ENCODE measurements around the gene CAPN2. TPM values are rescaled to one million over a fixed set of nuclear protein-coding genes. Genes with fewer than 3 reads are reported as not detected.

Gene CAPN2
- total RNA-seq, 1 experiment from 2014 or later = 253 TPM

- no peak for DNase-seq (ENCODE audit: low read depth)
Measured at GRCh38 chr1:223758734-223759133, 46.4 kb downstream of the CAPN2 start.

DNA sequence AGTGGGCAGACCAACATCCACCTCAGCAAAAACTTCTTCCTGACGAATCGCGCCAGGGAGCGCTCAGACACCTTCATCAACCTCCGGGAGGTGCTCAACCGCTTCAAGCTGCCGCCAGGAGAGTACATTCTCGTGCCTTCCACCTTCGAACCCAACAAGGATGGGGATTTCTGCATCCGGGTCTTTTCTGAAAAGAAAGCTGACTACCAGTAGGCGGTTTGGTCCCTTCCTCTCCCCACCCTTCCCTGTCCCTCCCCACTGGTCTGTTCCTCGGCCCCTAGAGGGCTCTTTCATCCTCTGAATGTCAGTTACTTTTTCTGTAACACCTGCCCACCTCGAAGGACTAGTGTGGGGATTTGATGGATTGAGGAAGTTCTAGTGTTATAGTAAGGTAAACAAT is 46.9 kb downstream of the CAPN2 start:
- no peak for DNase-seq (ENCODE audit: low read depth)

- no peak for DNase-seq (ENCODE audit: low read depth)
Measured at GRCh38 chr1:223760833-223761232, 48.5 kb downstream of the CAPN2 start.

- no peak for DNase-seq (ENCODE audit: low read depth)
Measured at GRCh38 chr1:223761411-223761810, 49.1 kb downstream of the CAPN2 start.

DNA sequence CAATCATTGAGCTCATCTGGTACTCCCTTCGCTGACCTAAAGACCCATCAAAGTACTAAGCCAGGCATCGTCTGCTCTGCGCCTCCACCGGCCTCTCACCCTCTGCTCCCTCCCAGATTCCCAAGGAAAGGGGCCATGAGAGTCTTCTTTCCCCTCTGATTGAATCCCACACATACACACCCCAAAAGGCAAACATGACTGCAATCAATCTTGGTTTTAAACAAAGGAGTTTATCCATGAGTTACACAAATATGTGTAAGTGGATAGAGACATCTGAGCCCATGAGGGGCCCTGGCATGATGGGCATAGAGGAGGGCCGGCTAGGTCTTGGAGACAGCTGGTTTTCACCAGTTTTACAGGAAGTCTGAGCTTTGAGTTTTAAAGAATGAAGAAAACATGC is 50.9 kb downstream of the CAPN2 start:
- DNase-seq (ENCODE audit: low read depth) = no peak

DNA sequence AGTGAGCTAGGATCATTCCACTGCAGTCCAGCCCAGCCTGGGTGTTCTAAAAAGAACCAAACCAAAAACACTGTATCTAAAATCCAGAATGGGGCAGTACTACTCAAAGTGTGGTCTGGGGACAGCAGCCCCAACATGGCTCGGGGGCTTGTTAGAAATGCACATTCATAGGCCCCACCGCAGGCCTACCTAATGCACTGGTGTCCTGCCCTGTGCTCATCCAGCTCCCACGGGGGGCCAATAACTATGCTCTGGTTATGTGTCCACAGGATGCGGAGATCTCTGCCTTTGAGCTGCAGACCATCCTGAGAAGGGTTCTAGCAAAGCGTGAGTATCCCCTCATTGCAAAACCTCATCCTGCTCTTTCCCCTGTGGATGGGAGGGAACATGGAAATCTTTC is 51.5 kb downstream of the CAPN2 start:
- DNase-seq (ENCODE audit: low read depth) = no peak

- DNase-seq (ENCODE audit: low read depth) = no peak
Measured at GRCh38 chr1:223765036-223765718, 52.8 kb downstream of the CAPN2 start.

DNA sequence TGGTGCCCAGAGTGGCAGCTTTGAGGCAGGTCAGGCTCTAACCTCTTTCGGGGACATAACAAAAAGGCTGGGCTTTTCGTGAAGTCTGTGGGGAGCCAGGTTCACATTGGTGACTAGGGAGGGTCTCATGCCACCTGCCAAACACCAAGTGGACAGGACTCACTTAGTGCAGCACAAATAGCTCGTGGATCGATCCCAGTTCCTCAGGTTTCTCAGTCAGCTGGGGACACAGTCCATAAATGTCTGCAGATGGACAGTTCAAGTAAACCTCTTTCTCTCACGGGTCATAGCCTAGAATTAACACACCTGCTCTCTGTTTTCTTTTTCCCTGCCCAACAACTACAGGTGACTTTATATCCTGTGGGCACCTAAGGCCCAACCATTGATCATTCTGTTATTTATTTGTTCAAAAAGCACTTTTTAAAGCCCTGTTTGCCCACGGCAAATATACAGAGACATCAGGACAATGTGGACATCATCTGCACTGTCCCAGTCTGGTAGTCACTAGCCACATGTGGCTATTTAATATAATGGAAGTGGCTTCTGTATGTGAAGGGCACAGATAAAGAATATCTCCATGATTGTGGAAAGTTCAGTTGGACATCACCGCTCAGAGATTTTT is 53.5 kb downstream of the CAPN2 start:
- DNase-seq (ENCODE audit: low read depth) = no peak

GRCh38 chr1:223770621-223771315 is 58.4 kb downstream of the CAPN2 start:
- DNase-seq (ENCODE audit: low read depth) = no peak

DNA sequence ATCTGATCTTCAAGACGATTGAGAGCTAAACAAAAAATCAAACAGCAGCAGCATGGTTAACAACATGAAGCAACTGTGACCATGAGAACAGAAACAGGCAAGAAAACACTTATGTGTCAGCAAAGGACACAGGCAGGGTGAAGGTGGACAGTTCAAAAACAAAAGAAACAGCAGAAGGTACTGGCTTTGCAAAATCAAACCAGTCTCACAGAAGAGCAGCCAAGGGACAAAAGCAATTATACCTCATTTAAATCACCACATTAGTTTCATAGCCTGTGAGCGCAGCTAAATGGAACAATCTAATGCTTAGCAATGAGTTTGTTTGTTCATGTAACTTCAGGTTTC is 59.1 kb downstream of the CAPN2 start:
- no peak for DNase-seq (ENCODE audit: low read depth)

GRCh38 chr1:223771814-223772770 is 59.8 kb downstream of the CAPN2 start:
- peak; percentile 91 for DNase-seq (ENCODE audit: low read depth)

- DNase-seq (ENCODE audit: low read depth) = no peak
Measured at GRCh38 chr1:223772771-223773160, 60.4 kb downstream of the CAPN2 start.

GRCh38 chr1:223774134-223774814 is 61.9 kb downstream of the CAPN2 start:
- DNase-seq (ENCODE audit: low read depth) = no peak

- DNase-seq (ENCODE audit: low read depth) = no peak
Measured at GRCh38 chr1:223775054-223775453, 62.7 kb downstream of the CAPN2 start.

GRCh38 chr1:223775711-223776074 is 63.4 kb downstream of the CAPN2 start:
- DNase-seq (ENCODE audit: low read depth) = no peak

GRCh38 chr1:223776075-223776814 is 63.9 kb downstream of the CAPN2 start:
- DNase-seq (ENCODE audit: low read depth) = peak; percentile 97

GRCh38 chr1:223776826-223777454 is 64.6 kb downstream of the CAPN2 start:
- DNase-seq (ENCODE audit: low read depth) = no peak

DNA sequence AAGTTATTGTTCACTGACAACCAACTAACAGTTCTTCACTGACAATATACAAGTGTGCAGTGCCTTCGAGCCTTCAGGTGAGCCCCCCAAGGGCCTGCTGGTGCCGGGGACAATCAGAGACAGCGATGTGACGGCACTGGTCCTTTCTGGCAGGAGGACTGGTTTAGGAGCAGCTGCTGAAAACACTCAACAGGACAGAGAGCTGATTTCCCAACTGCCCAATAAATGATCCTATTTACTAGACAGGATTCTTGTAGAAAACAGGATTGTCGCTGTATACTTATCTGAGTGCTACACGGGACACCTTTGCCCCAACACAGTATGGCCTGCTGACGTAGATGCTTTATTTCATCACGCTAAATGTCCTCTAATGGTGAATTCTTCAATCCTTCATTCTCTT is 68.0 kb downstream of the CAPN2 start:
- no peak for DNase-seq (ENCODE audit: low read depth)

DNA sequence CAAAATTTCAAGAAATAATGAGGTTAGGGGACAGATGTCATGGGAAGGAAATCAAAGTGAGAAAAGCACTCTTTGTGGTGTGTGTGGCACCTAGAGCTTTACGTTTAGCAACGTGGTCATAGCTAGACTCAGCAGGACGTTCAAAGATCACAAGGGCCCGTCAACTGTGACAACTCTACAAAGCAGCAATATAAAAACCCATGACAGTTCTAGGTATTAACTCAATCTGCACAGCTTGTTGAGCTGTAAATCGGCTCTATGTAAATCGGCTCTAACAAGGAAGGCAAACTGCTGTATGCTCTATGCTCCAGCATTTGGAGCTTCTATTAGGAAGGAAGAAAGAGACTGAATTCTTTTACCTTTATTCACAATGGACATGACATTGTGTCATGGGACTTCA is 68.6 kb downstream of the CAPN2 start:
- no peak for DNase-seq (ENCODE audit: low read depth)

GRCh38 chr1:223783676-223784075 is 71.3 kb downstream of the CAPN2 start:
- no peak for DNase-seq (ENCODE audit: low read depth)
